Astrocyte (in vitro differentiated cells and primary cell): ENCODE data around the gene HPN. TPM values are rescaled to one million over a fixed set of nuclear protein-coding genes. Genes with fewer than 3 reads are reported as not detected.

Source experiments
- DNase-seq: peaks from one replicate; pipeline ENCODE4 v3.0.0-alpha.2; 2010; ENCODE audit warnings: low read depth
- FAIRE-seq: peaks from 2 replicates; lab custom pipeline; 2011; peaks lifted over from hg19 to GRCh38; lab: Jason Lieb, UNC
- H2AFZ ChIP-seq: 2 replicates; pipeline ENCODE4 v1.6.0; 2012; ENCODE audit warnings: low read depth, low read length, inconsistent platforms
- H3K27ac ChIP-seq: 2 replicates; pipeline ENCODE4 v1.5.1; 2011; ENCODE audit warnings: low read depth, low read length, inconsistent platforms
- H3K27me3 ChIP-seq: 2 replicates; pipeline ENCODE4 v1.6.0; 2011; ENCODE audit warnings: low read length, inconsistent platforms; ENCODE audit not compliant: insufficient read depth
- H3K36me3 ChIP-seq: 2 replicates; pipeline ENCODE4 v1.5.1; 2011; ENCODE audit warnings: low read length, inconsistent platforms; ENCODE audit not compliant: insufficient read depth
- H3K4me1 ChIP-seq: 2 replicates; pipeline ENCODE4 v1.5.1; 2011; ENCODE audit warnings: low read length, inconsistent platforms; ENCODE audit not compliant: insufficient read depth
- H3K4me2 ChIP-seq: 2 replicates; pipeline ENCODE4 v1.6.0; 2012; ENCODE audit warnings: low read length, inconsistent platforms
- H3K4me3 ChIP-seq: 2 replicates; pipeline ENCODE4 v1.5.1; 2011; ENCODE audit warnings: low read depth, mild to moderate bottlenecking, low read length, inconsistent platforms; ENCODE audit not compliant: insufficient read depth
- H3K79me2 ChIP-seq: 2 replicates; pipeline ENCODE4 v1.6.0; 2012; ENCODE audit warnings: mild to moderate bottlenecking, low read length, inconsistent platforms; ENCODE audit not compliant: insufficient read depth
- H3K9ac ChIP-seq: 2 replicates; pipeline ENCODE4 v1.6.0; 2012; ENCODE audit warnings: mild to moderate bottlenecking, low read length, inconsistent platforms
- H3K9me3 ChIP-seq: 2 replicates; pipeline ENCODE4 v1.5.1; 2012; ENCODE audit warnings: low read depth, mild to moderate bottlenecking, low read length, inconsistent platforms; ENCODE audit not compliant: insufficient read depth
- H4K20me1 ChIP-seq: 2 replicates; pipeline ENCODE4 v1.6.0; 2012; ENCODE audit warnings: low read length, inconsistent platforms; ENCODE audit not compliant: insufficient read depth
- H3K27ac Mint-ChIP-seq: one replicate; pipeline ENCODE4 v1.8.0; 2021; ENCODE audit warnings: mild to moderate bottlenecking, mixed read lengths; ENCODE audit not compliant: unreplicated experiment
- H3K27me3 Mint-ChIP-seq: one replicate; pipeline ENCODE4 v1.8.0; 2021; ENCODE audit warnings: low read depth, mixed read lengths; ENCODE audit not compliant: unreplicated experiment
- H3K36me3 Mint-ChIP-seq: one replicate; pipeline ENCODE4 v1.8.0; 2021; ENCODE audit warnings: low read depth, mixed read lengths; ENCODE audit not compliant: unreplicated experiment
- H3K4me1 Mint-ChIP-seq: one replicate; pipeline ENCODE4 v1.8.0; 2021; ENCODE audit warnings: low read depth, mixed read lengths; ENCODE audit not compliant: unreplicated experiment
- H3K4me3 Mint-ChIP-seq: one replicate; pipeline ENCODE4 v1.8.0; 2021; ENCODE audit warnings: mild to moderate bottlenecking, moderate library complexity, mixed read lengths; ENCODE audit not compliant: unreplicated experiment
- H3K9me3 Mint-ChIP-seq: one replicate; pipeline ENCODE4 v1.8.0; 2021; ENCODE audit warnings: mild to moderate bottlenecking, mixed read lengths; ENCODE audit not compliant: unreplicated experiment
- EZH2 ChIP-seq: IDR thresholded peaks from 2 replicates; pipeline ENCODE4 v1.6.1; 2012; ENCODE audit warnings: mild to moderate bottlenecking, low read length, inconsistent platforms; ENCODE audit not compliant: insufficient read depth
- total RNA-seq: library from RNA; stranded (reverse); gene quantifications from 2 replicates; pipeline ENCODE4 v1.2.1, GENCODE V29; 2021
- TF ChIP-seq, protein P1 (sequence below): IDR thresholded peaks from 2 replicates; pipeline ENCODE4 v1.5.1; 2011; ENCODE audit warnings: low read depth, mild to moderate bottlenecking, inconsistent platforms, low read length, moderate library complexity; ENCODE audit not compliant: insufficient read depth

Gene HPN
- total RNA-seq, 1 donor from 2014 or later, result 0.73 TPM

DNA sequence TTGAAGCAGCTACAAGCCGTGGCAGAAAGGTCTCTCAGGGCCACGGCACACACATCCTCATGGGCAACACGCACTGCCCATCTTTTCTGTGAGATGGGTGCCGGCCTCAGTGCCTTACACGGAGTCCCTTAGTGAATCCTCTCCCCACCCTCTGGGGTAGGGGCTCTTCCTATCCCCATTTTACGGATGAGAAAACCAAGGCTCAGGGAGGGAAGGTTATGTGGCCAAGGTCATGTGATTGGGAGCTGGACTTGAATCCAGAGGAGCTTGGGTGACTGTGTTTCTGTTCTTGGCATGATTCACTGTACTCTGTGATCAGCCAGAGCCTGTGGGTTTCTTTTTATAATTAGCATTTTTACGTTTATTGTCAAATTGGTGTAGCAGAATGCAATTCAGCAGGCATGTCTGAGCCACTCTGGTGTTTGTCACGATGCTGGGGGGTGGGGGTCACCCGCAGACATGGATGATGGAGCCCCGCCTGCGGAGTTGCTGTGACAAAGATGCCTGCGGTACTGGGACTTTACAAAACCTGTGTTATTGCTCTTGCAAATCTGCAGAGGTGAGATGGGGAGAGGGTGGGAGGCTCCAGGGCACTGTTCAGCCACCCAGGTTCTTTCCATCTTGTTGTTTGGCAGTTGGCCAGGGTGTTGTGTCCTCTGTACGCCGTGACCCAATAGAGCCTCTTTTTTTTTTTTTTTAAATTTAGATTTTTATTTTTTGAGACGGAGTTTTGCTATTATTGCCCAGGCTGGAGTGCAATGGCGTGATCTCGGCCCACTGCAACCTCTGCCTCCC, 6.7 kb upstream of the HPN start:
- Histone ChIP-seq H3K27me3 (peaks cover 2% of the 10 kb centered on the region), H4K20me1 (peaks cover 12% of the 10 kb centered on the region), H3K4me3 (no peak overlapping the region), H3K4me2 (no peak overlapping the region), H3K9ac (no peak overlapping the region), H3K36me3 (no peaks in the 10 kb centered on the region), H3K79me2 (no peaks in the 10 kb centered on the region), H2AFZ (no peak overlapping the region), H3K9me3 (no peaks in the 10 kb centered on the region), H3K27ac (no peak overlapping the region), H3K4me1 (peaks cover 8% of the 10 kb centered on the region)
- Mint-ChIP-seq H3K4me3 (no peak overlapping the region), H3K27me3 (peaks cover 35% of the 10 kb centered on the region), H3K36me3 (peaks cover 16% of the 10 kb centered on the region), H3K27ac (no peak overlapping the region), H3K4me1 (no peaks in the 10 kb centered on the region), H3K9me3 (peaks cover 4% of the 10 kb centered on the region)
- TF ChIP-seq, protein P1, sequence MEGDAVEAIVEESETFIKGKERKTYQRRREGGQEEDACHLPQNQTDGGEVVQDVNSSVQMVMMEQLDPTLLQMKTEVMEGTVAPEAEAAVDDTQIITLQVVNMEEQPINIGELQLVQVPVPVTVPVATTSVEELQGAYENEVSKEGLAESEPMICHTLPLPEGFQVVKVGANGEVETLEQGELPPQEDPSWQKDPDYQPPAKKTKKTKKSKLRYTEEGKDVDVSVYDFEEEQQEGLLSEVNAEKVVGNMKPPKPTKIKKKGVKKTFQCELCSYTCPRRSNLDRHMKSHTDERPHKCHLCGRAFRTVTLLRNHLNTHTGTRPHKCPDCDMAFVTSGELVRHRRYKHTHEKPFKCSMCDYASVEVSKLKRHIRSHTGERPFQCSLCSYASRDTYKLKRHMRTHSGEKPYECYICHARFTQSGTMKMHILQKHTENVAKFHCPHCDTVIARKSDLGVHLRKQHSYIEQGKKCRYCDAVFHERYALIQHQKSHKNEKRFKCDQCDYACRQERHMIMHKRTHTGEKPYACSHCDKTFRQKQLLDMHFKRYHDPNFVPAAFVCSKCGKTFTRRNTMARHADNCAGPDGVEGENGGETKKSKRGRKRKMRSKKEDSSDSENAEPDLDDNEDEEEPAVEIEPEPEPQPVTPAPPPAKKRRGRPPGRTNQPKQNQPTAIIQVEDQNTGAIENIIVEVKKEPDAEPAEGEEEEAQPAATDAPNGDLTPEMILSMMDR, result no peak
- TF ChIP-seq EZH2, result no peak
- DNase-seq (no peak), FAIRE-seq (no peak)

DNA sequence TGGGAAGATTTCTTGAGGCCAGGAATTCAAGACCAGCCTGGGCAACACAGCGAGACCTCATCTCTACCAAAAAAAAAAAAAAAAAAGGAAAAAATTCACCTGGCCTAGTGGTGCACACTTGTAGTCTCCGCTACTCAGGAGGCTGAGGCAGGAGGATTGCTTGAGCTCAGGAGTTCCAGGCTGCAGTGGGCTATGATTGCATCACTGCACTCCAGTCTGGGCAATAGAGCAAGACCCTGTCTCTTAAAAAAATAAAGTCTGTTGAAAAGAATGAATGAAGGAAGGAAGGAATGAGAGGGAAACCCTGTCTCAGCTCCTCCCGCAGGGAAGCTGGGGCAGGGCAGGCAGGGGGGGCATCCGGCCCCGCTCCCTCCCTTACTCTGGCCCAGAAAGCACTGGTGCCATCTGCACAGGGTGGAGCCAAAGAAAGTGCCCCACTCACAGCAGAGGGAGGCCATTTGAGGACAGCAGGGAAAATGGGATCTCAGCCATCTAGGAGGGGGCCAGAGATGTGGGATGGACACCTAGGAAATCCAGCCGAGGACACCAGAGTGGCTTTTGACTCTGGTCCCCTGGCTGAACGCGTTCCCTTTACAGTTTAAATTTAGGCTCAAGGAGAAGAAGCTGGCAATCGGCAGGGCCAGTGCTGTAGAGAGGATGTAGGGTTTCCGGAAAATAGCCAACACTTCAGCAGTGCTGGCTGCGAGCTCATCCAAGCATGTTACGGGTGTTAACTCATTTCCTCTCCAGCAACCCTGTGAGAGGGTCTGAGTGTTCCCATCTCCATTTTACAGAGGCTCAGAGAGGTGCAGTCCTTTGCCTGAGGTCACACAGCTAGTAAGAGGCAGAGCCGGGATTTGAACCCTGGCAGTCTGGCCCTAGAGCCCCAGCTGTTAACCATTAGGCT, 3.6 kb upstream of the HPN start:
- no peak overlapping the region for H3K9ac ChIP-seq
- no peak for TF ChIP-seq EZH2
- TF ChIP-seq, protein P1, result no peak
- no peak overlapping the region for H3K27ac ChIP-seq
- Mint-ChIP-seq H3K27me3 (peaks cover 28% of the 10 kb centered on the region), H3K9me3 (peaks cover under 1% of the 10 kb centered on the region), H3K36me3 (peaks cover 9% of the 10 kb centered on the region), H3K4me3 (no peak overlapping the region), H3K4me1 (no peaks in the 10 kb centered on the region), H3K27ac (no peak overlapping the region)
- DNase-seq (no peak), FAIRE-seq (no peak)
- H3K27me3 ChIP-seq, result peaks cover 1% of the 10 kb centered on the region
- H4K20me1 ChIP-seq, result no peaks in the 10 kb centered on the region
- no peaks in the 10 kb centered on the region for H3K36me3 ChIP-seq
- H3K79me2 ChIP-seq, result no peaks in the 10 kb centered on the region
- H2AFZ ChIP-seq, result no peak overlapping the region
- peaks cover 3% of the 10 kb centered on the region for H3K4me1 ChIP-seq
- no peak overlapping the region for H3K4me3 ChIP-seq
- no peaks in the 10 kb centered on the region for H3K9me3 ChIP-seq
- H3K4me2 ChIP-seq, result no peak overlapping the region
